ENCODE data around the gene RXRA.

RXRA gene

DNA sequence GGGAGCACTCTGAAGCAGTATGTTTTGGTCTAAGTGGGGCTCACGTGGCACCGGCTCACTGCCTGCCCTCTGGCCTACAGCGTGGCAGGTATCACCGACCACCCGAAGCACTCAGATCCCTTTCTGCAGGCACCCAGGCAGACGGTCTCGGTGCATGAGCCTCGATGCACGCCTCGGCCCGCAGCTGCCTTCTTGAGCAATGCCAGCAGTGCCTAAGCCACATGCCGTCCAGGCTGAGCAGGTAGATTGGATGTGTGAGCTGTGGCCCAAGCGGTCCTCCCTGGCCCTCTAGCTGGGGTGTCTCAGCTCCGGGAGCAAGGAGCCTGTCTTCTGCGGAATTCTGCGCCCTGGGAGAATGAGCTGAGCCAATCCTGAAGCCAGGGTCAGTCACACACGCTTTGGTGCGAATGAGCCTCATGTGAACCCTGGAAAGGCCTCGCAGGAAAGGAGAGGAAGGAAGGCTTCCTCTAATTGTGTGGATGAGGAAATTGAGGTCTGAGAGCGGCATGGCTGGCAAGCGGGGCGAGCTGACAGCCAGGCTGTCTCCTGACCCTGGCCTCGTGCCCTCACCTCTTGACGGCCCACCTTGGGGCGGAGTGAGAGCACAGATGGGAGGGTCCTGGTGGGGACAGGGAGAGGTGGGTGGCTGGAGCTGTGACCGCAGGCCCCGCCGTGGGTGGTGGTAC is 14.4 kb downstream of the RXRA start:
- FAIRE-seq: no peak

DNA sequence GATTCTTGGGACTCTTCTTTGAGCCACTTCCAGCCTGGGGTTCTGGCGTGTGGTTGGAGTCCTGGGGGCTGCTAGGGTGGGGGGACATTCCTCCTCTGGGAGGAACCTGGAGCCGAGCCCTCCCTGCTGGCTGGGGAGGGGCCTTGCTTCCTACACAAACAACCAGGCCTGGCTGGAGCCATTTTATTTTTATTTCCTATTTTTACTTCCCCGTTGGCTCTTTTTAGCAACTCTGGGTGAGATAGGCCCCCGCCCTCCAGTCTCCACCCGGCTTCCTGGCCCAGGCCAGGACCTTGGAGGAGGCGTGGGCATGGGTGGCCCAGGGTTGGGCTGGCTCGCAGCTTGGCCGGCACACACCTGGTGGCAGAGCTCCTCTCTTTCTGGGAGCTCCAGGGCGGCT is 15.1 kb downstream of the RXRA start:
- no peak for FAIRE-seq

DNA sequence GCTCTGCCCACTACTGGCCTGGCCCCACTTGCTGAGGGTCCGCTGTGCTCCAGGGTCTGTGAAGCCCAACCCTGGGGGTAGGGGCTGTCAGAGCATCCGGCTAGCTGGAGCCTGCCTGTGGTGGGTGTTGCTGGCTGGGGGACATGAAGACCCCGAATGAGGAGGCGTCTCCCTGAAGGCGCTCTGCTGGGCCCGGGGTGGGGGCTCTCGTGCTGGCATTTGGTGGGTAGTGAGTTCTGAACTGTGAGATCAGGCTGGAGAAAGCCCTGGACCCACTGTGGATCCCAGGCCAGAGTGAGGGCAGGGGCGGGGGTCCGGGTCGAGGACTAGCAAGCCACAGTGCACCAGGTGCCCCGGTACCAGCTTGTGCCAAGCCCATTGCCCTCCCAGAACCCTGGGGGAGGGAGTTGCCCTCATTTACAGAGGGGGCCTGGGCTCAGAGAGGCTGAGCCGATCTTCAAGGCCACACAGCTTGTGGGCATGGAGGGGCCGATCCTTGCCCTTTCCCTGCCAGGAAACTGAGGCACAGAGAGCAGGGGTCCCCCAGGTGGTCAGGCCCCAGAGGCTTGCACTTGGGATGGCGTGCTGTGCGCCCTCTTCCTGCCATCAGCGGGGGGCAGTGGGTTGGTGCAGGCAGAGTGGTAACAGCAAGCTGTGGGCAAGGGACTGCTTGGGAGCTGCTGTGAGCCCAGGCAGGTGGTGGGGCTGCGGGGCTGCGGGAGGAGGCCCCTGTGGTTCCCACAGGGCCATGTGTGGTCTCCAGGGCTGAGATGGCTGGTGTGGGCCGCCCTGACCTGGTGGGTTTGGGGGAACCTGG is 15.9 kb downstream of the RXRA start:
- FAIRE-seq: no peak

DNA sequence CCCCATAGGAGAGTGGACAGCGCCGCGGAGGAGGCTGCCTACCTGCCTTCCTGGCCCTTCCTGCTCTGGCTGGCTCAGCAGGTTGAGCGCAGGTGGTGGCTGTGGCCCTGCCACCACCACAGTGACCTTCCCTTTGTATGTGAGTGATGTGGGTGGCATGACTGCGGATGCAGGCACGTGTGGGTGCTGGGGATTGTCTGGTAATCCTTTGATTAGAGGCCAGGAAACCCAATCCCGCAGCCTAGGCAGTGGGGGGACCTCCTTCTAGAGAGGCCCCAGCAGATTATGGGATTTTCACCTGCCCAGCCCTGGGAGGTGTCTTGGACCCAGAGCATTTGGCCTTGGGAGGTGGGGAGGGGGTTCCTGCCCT is 16.5 kb downstream of the RXRA start:
- no peak for FAIRE-seq

DNA sequence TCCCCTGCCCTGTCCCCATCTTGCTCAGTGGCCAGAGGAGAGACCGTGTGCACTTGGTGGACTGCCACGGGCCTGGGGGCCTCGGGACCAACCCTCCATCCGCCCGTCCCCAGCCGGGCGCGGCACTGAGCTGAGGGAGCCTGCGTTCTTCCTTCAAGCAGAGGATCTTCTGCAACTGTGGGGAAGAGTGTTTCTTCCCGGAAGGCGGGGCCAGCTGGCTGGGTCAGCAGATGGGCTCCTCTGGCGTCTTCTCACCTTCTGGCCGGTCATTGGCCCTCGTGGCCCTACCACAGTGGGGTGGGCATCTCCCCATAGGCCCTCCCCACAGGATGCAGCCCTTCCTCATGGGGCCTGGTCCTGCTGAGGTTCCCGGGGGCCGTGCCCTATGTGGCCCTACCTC is 17.4 kb downstream of the RXRA start:
- no peak for FAIRE-seq

DNA sequence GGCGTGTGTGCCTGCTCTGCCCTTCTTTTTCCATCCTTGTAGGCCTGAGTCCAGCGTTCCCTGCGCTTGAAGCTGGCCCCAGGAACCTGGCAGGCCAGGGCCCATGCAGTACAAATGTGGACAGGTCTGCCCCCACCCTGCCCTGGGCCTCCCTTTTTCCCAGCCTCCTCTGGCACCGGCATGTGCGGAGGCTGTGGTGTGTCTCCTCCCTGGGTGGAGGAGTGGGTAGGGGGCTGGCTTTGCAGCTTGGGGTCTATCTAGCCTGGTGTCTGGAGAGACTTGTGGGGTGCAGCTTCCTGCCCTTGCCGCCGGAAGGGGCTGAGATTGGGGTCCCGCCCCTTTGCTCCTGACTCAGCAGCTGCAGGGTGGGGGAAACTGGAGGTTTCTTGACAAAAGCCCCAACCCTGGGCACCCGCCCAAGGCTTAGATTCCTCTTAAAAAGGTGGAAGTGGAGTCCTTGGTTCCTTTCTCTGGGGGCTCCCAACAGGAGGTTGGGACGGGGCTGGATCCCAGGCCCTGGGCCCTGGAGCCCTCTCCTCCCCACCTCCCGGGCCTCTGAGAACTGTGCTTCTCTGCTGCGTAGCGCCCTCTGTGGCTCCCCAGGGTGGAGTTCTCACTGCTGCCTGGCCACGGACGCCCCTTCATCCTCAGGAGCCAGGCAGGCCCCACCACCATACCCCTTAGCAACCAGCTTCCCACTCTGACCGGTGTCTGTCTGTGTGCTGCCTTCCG is 18.0 kb downstream of the RXRA start:
- FAIRE-seq: no peak

DNA sequence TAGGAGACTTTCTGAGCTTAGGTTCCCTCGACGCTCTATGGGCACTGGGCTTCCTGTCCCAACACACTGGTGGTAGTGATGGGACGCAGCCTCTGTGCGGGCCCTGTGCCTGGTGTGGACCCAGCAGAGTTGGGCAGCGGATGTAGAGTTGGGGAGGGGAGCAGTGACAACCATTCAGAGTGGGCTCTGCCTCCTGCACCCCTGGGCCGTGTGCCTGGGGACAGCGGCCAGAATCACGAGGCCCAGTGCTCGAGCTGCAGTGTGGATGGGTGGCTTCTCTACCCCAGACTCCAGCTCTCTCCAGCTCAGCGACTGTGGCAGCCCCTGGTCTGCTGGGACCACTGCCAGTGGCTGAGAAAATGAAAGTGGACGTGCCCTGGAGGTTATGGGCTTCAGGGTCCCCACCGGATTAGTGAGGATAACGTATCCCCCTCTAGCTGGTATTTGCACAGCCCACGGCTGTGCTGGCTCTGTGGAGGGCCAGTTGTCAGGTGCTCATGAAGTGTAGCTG is 18.6 kb downstream of the RXRA start:
- FAIRE-seq: no peak

DNA sequence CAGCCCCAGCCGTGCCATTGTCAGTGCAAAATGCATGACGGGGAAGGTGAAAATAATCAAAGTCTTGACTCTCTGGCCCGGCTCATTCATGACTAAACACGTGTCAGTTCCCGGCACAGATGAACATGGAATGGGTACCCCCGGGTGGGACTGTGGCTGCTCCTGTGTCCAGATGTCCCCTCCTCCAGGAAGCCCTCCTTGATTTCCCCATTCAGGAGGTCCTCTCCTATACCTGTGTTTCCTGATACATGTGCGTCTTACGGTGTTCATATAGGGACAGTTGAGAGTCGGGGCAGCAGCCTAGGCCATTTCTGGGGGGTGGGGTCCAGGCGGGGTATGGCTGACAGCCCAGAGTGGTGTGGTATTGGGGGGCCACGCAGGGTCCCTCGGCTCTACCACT is 19.5 kb downstream of the RXRA start:
- FAIRE-seq: no peak

DNA sequence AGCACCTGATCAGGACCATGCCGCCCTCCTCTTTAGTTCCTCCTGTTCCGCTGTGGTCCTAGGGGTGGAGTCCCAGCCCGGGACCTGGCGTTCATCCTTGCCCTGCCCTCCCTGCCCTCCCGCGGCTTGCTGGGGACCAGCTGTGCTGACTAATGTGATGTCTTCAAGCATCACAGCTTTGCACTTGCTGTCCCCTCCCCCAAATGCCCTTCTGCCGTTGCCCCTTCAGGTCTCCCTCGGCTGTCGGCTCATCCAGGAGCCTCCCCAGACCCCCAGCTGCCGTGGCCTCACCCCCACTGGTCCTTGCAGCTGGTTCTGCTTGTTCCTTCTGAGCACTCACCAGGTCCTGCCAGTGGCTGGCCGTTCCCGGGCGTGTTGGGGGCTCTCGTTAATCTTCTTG is 19.9 kb downstream of the RXRA start:
- no peak for FAIRE-seq

DNA sequence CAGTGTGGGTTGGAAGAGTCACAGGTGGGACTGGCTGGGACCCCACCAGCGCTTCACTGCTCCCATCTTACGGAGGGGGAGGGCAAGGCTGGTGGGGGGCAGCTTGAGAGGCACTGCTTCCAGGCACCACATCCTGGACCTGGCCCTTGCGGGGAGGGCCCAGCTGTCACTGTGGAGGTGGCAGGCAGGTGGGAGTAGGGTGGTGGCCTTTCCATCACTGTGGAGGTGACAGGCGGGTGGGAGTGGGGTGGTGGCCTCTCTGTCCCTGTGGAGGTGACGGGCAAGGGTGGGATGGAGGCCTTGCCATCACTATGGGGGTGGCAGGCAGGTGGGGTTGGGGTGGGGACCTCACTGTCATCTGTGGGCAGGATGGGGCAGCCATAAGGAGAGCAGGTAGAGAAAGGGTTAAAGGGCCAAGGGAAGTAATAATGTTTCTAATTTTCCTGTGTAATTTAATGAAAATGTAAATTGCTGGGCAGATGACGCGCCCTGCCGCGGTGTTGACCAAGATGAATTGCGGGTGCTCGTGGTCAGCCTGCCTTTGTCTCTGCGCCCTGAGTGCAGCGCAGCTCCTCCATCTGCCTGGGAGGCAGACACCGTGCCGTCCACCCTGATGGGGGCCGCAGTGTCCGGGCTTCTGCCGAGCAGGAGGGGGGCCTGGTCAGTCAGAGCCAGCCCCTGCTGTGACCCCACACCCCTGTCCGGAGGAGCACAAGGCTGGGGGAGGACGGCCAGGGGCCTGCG is 20.8 kb downstream of the RXRA start:
- FAIRE-seq: no peak

DNA sequence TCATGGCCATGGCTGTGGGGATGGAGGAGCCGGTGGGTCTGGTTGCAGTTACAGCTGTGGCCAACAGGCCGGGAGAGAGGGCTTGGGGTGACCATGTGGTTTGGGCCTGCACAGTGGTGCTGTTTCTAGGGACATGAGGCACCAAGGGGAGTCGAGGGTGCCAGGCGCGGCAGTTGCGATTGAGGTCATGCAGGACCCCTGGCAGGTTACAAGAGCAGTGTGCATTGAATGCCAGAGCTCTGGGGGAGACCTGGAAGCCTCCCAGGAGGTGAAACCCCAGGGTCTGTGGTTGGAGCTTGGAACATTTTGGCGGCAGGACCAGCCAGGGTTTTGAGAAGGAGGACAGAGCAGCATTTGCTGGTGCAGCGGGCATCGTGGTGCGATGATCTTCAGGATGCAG is 21.7 kb downstream of the RXRA start:
- FAIRE-seq: no peak

DNA sequence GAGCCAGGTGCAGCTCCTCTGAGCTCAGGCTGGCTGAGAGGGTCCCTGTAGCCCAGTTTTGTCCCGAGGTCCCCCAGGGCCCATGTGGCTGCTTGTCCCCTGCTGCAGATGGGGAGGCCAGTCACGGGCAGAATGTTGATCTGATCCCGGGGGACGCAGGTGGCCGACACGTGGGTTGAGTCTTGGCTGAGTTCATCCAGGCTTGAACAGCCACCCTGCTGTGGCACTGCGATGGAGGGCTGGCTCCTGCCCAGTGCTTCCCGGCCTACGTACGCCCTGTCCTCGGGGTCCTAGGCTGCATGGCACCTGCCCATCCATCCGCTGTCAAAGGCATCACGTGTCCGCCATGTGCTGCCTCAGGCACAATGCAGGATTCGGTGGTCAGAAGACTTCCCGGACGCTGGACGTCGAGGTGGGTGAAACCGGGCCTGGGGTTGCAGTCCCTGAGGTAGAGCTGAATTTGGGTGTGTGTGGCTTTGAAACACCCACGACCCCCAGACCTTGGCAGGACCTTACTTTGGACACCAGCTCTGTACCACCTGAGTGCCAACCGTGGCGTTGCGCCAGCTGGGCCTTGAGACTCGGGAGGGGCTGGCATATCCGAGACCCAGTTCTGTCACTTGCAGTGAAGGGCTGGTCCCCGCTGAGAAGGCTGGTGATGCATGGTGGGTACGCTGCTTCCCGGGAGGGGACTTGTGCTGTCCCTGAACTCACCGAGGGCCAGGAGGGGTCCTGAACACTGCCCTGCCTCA is 22.3 kb downstream of the RXRA start:
- no peak for FAIRE-seq

DNA sequence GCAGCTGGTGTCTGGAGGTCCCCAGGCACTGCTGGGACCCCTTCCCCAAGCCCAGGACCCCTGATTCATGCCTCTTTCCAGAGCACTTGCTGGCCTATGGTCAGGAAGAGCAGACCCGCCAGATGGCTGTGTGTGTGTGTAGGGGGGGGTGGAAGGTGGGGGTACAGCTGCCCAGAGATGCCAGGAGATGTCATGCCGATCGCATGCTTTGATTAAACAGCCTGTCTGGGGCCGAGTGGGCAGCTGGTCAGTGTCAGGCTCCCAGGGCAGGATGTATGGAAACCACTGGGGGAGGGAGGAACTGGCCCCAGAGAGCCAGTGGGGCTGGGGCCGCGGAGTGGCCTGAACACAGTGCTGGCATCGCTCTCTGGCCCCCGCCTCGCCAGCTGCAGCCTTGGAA is 23.7 kb downstream of the RXRA start:
- FAIRE-seq: no peak

DNA sequence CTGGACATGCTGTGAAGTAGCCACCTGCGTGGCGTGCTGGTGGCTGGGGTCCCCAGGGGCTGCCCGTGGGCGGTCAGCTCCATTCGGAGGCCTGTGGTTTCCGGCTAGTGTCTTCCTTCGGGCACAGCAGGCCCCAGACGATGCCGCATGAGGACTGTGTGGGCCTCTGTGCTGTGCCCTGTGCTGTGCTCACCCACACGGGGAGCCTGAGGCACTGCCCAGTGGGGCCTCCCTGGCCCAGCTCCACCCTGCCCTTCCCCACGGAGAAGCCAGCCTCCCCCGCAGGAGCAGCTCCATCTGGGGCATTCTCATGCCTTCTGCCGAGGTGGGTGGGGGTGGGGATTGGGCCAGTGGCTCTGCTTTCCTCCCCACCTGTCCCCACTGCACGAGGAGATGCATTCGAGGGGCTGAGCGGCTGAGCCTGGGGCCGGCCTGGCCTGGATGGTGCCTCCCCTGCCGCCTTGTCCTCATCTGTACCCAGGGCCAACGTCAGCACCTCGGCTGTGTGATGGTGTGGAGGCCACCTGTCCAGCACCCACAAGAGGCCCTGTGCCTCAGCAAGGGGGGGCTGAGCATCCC is 24.2 kb downstream of the RXRA start:
- FAIRE-seq: no peak

DNA sequence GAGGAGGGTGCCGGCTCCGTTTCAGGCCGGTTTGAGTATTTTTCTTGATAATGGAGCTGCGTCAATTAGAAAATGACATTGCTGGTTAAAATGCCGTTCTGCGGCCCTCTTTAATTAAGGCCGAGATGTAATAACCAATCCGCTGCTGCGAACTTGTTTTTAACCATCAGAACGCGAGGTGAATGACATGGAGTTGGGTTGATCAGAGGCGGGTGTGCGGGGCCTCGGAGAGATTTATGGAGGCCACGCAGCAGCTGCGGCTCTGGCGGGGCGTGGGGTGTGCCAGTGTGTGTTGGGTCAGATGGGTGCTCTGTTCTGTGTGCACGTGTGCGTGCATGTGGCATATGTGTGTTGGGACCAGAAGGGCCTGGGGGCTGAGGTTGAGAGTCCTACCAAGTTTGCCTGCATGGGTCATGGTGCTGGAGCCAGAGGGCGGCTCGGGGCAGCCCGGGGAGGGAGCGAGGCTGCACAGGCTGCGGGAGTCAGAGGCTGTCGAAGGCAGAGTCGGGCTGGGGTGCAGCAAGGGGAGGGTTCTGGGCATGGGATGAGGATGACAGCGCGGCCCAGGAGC is 25.4 kb downstream of the RXRA start:
- no peak for FAIRE-seq

DNA sequence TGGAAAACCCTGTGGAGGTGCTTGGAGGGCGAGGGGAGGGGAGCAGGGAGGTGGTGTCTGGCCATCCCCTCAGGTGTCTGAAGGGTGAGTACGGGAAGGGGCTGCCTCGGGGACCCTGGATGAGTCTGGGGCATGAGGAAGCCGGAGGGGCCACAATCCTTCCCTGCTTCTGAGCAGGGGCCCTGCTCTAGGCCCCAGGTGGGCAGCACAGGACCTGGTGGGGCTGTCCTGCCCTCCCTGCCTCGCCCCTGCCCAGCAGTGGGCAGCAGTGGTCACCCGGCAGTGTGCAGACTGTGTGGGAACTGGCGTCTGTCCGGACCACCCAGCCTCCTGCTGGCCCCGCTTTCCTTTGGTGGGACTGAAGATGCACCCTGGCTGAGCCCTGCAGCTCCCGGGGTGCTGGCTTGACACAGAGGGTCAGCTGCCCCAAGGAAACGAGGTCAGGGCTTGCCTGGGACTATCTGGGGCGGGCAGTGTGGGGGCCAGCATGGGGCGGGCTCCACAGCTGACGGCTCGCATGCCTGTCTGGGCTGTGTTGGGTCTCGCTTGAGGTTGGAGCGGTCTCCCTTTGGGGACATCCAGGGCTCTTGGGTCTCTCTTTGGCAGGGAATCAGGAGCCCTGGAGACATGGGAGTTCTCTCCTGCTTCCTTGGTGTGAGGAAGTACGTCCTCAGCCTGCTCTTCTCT is 26.1 kb downstream of the RXRA start:
- no peak for FAIRE-seq

DNA sequence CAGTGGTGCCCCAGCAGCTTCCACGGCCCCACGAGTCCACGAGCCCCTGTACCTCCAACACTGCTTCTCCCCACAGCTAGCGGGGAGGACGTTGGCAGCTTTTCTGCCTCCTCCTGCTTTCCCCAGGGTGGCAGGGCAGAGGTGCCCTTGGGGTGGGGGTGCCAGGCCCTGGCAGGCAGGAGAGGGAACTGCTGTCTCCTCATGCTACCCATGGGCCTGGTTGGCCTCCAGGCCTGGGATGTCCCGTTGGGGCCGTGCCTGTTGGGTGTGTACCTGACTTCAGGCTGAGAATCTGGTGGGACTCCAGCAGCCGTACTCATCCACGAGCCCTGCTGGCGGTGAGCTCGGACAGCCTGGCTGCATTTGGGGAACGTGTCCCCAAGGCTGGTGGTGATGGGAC is 27.3 kb downstream of the RXRA start:
- FAIRE-seq: no peak

DNA sequence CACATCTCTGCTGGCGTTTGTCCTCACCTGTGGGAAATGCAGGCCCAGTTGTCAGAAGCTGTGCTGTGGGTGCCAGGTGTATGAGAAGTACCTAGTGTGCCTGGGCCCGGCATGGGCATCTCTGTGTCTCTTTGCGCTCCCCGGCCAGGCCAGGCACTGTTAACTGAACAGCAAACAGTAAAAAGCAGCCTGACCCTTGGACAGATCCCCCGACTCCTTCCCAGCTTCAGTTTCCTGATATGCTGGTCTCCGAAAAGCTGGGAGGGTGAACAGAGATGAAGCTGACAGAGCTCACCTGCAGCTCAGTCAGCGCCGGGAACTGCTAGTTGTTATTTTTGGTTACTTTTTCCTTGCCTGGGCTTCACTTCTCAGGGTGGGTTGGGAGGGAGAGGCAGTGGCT is 28.9 kb downstream of the RXRA start:
- no peak for FAIRE-seq

DNA sequence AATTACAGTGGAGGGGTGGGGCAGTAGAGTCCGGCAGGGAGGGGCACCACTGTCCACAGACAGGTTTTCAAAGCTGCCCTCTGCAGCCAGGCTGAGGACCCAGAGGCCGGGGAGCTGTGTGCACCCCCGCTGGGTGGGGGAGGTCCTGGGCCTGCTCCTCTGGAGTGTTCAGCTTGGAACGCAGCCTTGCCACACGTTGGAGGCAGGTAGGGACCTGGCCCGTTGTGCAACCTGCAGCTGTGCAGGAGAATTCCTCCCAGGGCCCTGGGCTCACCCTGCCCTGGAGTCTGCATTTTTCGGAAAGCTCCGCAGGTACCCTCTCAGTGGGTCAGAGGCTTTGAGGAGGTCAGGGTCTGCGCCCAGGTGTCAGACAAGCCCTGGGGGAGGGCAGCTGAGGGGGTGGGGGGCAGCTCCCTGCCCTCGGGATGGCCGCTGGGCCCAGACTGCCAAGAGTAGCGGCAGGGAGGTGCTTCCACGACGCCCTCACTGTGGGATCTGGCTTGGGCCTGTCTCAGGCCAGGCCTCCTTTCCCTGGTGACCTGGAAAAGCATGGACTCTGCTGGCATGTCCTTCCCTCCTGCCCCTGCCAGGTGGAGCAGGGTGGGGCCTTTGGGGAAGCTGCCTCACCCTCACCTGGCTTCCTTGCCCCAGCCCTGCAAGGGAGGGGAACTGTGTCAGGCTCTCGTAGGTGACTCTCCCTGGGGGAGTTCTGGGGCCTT is 29.5 kb downstream of the RXRA start:
- FAIRE-seq: no peak
